Measurements from ENCODE around the gene MYOT. TPM values are rescaled to one million over a fixed set of nuclear protein-coding genes. Genes with fewer than 3 reads are reported as not detected.
A peak's percentile ranks its signal among the peaks of the same experiment; 100 is the strongest.

Gene MYOT
- total and polyA plus RNA-seq, 5 donors = 11.1 to 14.5 (median 13.0) TPM

DNA sequence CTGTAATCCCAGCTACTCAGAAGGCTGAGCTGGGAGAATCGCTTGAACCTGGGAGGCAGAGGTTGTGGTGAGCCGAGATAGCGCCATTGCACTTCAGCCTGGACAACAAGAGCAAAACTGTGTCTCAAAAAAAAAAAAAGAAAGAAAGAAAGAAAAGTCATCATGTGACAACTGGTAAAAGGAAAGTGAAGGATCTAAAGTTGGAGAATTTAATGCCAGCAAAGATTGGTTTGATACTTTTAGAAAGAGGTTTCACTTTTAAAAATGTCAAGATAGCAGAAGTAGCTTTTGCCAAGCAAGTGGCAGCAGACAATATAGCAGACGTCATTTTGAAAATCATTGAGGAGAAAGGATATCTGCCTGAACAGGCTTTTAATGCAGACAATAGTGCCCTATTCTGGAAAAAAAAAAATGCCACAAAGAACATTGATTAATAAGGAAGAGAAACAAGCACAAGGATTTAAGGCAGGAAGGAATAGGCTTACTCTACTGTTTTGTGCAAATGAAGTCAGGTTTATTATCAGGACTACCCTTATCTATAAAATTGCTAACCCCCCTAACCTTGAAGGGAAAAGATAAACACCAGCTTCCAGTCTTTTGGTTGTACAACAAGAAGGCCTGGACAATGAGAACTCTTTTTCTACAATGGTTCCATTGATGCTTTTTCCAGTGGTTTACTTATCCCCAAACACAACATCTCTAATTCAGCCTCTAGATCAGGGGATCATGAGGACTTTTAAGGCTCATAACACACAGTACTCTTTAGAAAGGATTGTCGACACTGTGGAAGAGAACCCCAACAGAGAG, 33.6 kb downstream of the MYOT start:
- no peak for ATAC-seq
- intact Hi-C loops (cut with DNase I) = no loop called here
- Histone ChIP-seq H3K27ac (ENCODE audit: low read length) (no peak overlapping the region), H3K4me1 (ENCODE audit: control insufficient read depth, insufficient read depth, low read length) (no peaks in the 10 kb centered on the region), H3K9me3 (ENCODE audit: control insufficient read depth, low read length) (no peaks in the 10 kb centered on the region), H3K4me3 (ENCODE audit: low read length) (no peak overlapping the region), H3K27me3 (ENCODE audit: control insufficient read depth, insufficient read depth) (no peaks in the 10 kb centered on the region)
- DNase-seq = no peak
- 60% methylated on average over 5 of the region's 5 CpGs for WGBS

DNA sequence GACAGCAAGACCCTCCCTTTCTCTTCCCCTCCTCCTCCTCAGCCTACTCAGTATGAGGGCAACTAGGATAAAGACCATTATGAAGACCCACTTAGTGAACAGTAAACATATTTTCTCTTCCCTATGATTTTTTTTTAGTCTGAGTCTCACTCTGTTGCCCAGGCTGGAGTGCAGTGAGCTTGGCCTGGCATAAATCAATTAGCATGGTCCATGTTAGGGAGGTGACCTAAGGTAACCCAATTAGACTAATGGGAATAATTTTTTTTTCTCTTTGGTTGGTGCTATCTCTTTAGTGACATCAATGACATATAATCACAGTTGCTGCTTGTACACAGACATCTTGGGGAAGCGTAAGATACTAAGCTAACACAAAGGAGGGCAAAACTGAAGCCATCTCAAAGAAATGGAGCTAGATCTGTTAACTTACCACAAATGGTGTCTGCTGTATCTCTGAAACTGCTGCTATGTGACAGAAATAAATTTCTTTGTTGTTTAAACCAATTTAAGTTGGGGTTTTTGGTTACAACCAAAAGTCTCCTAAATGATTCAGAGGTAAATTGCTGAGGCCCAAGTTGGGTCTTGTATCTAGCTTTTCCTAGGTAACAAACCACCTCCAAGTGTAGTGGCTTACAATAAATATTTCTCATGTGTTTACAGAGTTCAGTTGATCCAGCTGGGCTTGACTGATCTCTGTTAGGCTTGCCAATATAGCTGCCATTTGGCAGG, 34.9 kb downstream of the MYOT start:
- H3K9me3 ChIP-seq (ENCODE audit: control insufficient read depth, low read length) = no peaks in the 10 kb centered on the region
- H3K27ac ChIP-seq (ENCODE audit: low read length) = no peak overlapping the region
- intact Hi-C loops (cut with DNase I) = no loop called here
- H3K4me1 ChIP-seq (ENCODE audit: control insufficient read depth, insufficient read depth, low read length) = no peaks in the 10 kb centered on the region
- no peaks in the 10 kb centered on the region for H3K27me3 ChIP-seq (ENCODE audit: control insufficient read depth, insufficient read depth)
- WGBS = 92% methylated on average over 1 of the region's 1 CpG
- DNase-seq = no peak
- no peak overlapping the region for H3K4me3 ChIP-seq (ENCODE audit: low read length)
- ATAC-seq = no peak

DNA sequence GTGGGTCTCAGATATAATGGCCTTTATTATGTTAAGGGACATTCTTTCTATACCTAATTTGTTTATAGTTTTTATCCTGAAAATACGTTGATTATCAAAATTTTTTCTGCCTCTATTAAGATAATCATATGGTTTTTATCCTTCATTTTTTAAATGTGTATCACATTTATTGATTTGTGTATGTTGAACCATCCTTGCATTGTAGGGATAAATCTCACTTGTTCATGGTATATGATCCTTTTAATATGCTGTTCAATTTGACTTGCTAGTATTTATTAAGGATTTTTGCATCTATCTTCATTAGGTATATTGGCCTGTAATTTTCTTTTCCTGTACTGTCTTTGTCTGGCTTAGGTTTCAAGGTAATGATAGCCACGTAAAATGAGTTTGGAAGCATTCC, 47.1 kb downstream of the MYOT start:
- ATAC-seq = no peak
- 90% methylated on average over 2 of the region's 2 CpGs for WGBS
- Histone ChIP-seq H3K4me1 (ENCODE audit: control insufficient read depth, insufficient read depth, low read length) (no peaks in the 10 kb centered on the region), H3K9me3 (ENCODE audit: control insufficient read depth, low read length) (no peaks in the 10 kb centered on the region), H3K4me3 (ENCODE audit: low read length) (no peak overlapping the region), H3K27me3 (ENCODE audit: control insufficient read depth, insufficient read depth) (no peaks in the 10 kb centered on the region), H3K27ac (ENCODE audit: low read length) (no peak overlapping the region)
- no peak for DNase-seq
- intact Hi-C loops (cut with DNase I) = no loop called here

DNA sequence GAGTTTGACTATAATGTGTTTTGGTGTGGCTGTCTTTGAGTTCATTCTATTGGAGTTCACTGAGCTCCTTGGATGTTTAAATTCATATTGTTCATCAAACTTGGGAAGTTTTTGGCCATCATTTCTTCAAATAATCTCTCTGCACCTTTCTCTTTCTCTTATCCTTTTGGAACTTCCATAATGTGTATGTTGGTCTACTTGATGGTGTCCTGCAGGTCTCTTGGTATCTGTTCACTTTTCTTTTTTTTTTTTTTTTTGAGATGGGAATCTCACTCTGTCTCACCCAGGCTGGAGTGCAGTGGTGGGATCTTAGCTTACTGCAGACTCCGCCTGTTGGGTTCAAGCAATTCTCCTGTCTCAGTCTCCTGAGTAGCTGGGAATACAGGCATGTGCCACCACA, 49.3 kb downstream of the MYOT start:
- no peak overlapping the region for H3K4me3 ChIP-seq (ENCODE audit: low read length)
- ATAC-seq = no peak
- no peaks in the 10 kb centered on the region for H3K4me1 ChIP-seq (ENCODE audit: control insufficient read depth, insufficient read depth, low read length)
- no peak overlapping the region for H3K27ac ChIP-seq (ENCODE audit: low read length)
- no peak for DNase-seq
- intact Hi-C loops (cut with DNase I) = no loop called here
- H3K27me3 ChIP-seq (ENCODE audit: control insufficient read depth, insufficient read depth) = no peaks in the 10 kb centered on the region
- no peaks in the 10 kb centered on the region for H3K9me3 ChIP-seq (ENCODE audit: control insufficient read depth, low read length)
- 52% methylated on average over 1 of the region's 1 CpG for WGBS

DNA sequence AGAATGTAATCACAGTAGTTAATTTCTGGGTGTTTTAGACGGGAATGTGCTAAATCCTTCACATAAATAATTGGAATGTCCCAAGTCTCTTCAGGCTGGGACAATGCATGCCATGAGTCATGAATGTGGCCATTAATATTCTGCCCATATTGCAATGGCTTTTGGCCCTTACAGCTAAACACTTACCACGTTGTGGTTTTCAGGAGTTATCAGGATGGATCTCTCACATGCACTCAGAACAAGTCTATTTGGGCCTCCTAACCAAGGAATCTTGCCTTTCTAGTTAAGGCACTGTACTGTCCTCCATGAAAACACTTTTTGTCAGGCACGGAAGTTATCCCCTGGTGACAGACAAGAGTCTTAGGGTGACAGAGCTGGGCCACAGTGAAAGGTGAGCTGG, 54.3 kb downstream of the MYOT start:
- DNase-seq = no peak
- no peak for ATAC-seq
- H3K27ac ChIP-seq (ENCODE audit: low read length) = no peak overlapping the region
- H3K9me3 ChIP-seq (ENCODE audit: control insufficient read depth, low read length) = no peaks in the 10 kb centered on the region
- H3K4me3 ChIP-seq (ENCODE audit: low read length) = no peak overlapping the region
- no peaks in the 10 kb centered on the region for H3K27me3 ChIP-seq (ENCODE audit: control insufficient read depth, insufficient read depth)
- WGBS = 67% methylated on average over 3 of the region's 3 CpGs
- intact Hi-C loops (cut with DNase I) = no loop called here
- H3K4me1 ChIP-seq (ENCODE audit: control insufficient read depth, insufficient read depth, low read length) = no peaks in the 10 kb centered on the region

DNA sequence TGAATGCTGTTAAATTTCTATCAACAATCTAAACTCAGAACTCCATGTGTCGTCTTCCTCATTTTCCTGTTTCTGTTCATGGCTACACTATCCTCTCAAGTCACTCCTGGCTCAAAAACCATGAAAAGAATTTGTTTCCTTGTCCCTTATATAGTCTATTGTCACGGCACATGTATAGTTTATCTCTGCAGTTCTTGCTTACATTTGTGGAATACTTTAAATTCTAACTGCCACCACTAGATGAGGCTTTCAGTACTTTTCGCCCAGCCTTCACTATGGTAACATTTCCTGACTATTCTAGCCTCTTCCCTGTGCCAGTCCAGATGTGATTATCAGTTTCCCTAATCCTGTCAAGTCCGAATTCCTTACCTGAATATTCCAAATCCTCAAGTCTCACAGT, 56.2 kb downstream of the MYOT start:
- Histone ChIP-seq H3K4me1 (ENCODE audit: control insufficient read depth, insufficient read depth, low read length) (no peaks in the 10 kb centered on the region), H3K27me3 (ENCODE audit: control insufficient read depth, insufficient read depth) (no peaks in the 10 kb centered on the region), H3K27ac (ENCODE audit: low read length) (no peak overlapping the region), H3K9me3 (ENCODE audit: control insufficient read depth, low read length) (no peaks in the 10 kb centered on the region), H3K4me3 (ENCODE audit: low read length) (no peak overlapping the region)
- ATAC-seq (no peak), DNase-seq (no peak)
- intact Hi-C loops (cut with DNase I) = no loop called here
- 33% methylated on average over 4 of the region's 4 CpGs for WGBS

DNA sequence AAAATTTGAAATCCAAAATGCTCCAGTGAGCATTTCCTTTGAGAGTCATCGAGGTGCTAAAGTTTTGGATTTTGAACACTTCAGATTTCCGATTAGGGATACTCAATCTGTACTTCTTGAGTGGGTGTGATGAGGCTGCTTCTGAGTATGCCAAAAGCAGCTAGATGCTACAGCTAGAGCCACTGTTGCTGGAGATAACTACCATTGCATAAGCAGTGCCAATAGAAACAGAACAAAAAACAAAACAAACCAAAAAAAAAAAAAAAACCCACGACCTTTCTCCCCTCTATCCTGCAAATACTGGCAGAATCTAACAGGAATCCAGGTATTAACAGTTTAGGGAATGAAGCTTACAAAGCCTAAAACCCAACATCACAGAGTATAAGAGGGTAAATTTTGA, 65.1 kb downstream of the MYOT start:
- Histone ChIP-seq H3K27me3 (ENCODE audit: control insufficient read depth, insufficient read depth) (no peaks in the 10 kb centered on the region), H3K9me3 (ENCODE audit: control insufficient read depth, low read length) (no peaks in the 10 kb centered on the region), H3K27ac (ENCODE audit: low read length) (no peak overlapping the region), H3K4me1 (ENCODE audit: control insufficient read depth, insufficient read depth, low read length) (no peaks in the 10 kb centered on the region), H3K4me3 (ENCODE audit: low read length) (no peak overlapping the region)
- peak; percentile 82 to 90 for ATAC-seq
- no peak for DNase-seq
- intact Hi-C loops (cut with DNase I) = loop anchor here in 1 of 4 donors (10.0 kb wide), 1 partner anchor 52 kb away; no protein-coding TSS in a partner anchor
- WGBS = 23% methylated on average over 3 of the region's 3 CpGs

DNA sequence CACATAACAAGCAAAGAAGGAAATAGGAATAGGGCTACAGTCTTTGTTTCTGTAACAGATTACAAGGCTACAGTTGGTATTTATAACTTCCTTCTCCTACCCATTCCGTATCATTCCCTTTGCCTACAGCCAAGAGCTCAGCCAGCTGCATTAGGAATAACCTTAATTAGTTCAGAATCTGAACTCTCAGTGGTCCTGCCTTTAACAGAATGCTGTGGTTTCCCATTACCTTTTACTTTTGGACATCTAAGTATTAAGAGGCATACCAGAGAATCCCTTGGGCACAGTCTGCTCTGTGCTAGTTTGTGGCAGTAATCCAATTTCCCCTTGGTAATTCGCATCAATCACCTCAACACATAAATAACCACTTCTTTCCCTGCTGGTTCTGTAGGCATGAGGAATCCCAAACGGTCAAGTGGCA, 65.8 kb downstream of the MYOT start:
- H3K4me1 ChIP-seq (ENCODE audit: control insufficient read depth, insufficient read depth, low read length) = no peaks in the 10 kb centered on the region
- H3K9me3 ChIP-seq (ENCODE audit: control insufficient read depth, low read length) = no peaks in the 10 kb centered on the region
- no peak for DNase-seq
- ATAC-seq = peak; percentile 34 to 47
- WGBS = 26% methylated on average over 3 of the region's 3 CpGs
- no peak overlapping the region for H3K4me3 ChIP-seq (ENCODE audit: low read length)
- intact Hi-C loops (cut with DNase I) = loop anchor here in 1 of 4 donors (10.0 kb wide), 1 partner anchor 51 kb away; no protein-coding TSS in a partner anchor
- H3K27ac ChIP-seq (ENCODE audit: low read length) = peak overlapping the region; percentile 62
- no peaks in the 10 kb centered on the region for H3K27me3 ChIP-seq (ENCODE audit: control insufficient read depth, insufficient read depth)

DNA sequence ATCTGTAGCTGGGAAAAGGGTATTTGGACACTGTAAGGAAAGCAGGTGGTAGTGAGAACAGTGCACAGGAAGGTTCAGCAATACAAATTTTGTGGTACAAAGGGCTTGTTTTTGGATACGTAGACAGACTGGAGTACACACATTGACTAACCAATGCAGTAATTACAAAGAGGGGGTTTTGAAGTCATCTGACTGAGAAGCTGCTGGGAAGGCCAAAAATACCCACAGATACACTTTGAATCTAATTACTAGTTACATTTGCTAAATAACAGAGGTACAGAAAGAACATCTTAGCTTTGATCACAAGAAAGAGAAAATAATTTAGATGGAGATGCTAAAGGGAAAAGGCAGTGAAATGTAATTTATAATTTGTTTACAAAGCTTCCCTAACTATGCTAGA, 67.5 kb downstream of the MYOT start:
- 62% methylated on average over 1 of the region's 1 CpG for WGBS
- intact Hi-C loops (cut with DNase I) = loop anchor here in 1 of 4 donors (10.0 kb wide), 1 partner anchor 50 kb away; no protein-coding TSS in a partner anchor
- Histone ChIP-seq H3K4me1 (ENCODE audit: control insufficient read depth, insufficient read depth, low read length) (no peaks in the 10 kb centered on the region), H3K27ac (ENCODE audit: low read length) (no peak overlapping the region), H3K27me3 (ENCODE audit: control insufficient read depth, insufficient read depth) (no peaks in the 10 kb centered on the region), H3K4me3 (ENCODE audit: low read length) (no peak overlapping the region), H3K9me3 (ENCODE audit: control insufficient read depth, low read length) (no peaks in the 10 kb centered on the region)
- ATAC-seq = no peak
- no peak for DNase-seq

DNA sequence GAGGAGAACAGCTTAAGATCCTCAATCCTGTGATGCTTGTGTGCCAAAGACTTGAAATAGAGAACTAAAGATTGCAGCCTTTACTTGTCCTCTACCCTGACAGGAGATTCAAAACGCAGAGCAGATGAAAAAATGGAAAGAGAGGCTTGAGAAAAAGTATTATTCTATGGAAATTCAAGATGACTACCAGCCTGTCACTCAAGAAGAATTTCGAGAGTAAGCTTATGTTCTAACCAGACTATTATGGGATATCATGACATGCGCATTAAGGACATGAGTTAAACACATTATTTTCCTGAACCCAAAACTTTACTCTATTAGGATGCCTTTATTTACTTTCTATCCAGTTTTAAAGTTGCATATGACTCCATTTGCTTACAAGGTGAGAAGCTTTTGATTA, 68.0 kb downstream of the MYOT start:
- Histone ChIP-seq H3K9me3 (ENCODE audit: control insufficient read depth, low read length) (no peaks in the 10 kb centered on the region), H3K27me3 (ENCODE audit: control insufficient read depth, insufficient read depth) (no peaks in the 10 kb centered on the region), H3K4me1 (ENCODE audit: control insufficient read depth, insufficient read depth, low read length) (no peaks in the 10 kb centered on the region), H3K4me3 (ENCODE audit: low read length) (no peak overlapping the region), H3K27ac (ENCODE audit: low read length) (no peak overlapping the region)
- WGBS = 80% methylated on average over 3 of the region's 3 CpGs
- no peak for DNase-seq
- ATAC-seq = no peak
- intact Hi-C loops (cut with DNase I) = loop anchor here in 1 of 4 donors (10.0 kb wide), 1 partner anchor 49 kb away; no protein-coding TSS in a partner anchor

Data from right cardiac atrium (tissue), 5 donors.